Measurements from ENCODE around the gene SSH2.

Gene SSH2

GRCh38 chr17:29892201-29892600 is 37.8 kb downstream of the SSH2 start:
- H3K27ac ChIP-seq, result no peak overlapping the region
- no peak for TF ChIP-seq CTCF (IDR thresholded peaks at IDR 0.05; ENCODE audit: low read depth, low read length)
- no peaks in the 10 kb centered on the region; the same call in 1 of the 2 replicates for H3K36me3 ChIP-seq
- no peak overlapping the region for H3K4me3 ChIP-seq (ENCODE audit: low read depth, low read length)
- no peak for DNase-seq
- no peaks in the 10 kb centered on the region for H3K27me3 ChIP-seq (ENCODE audit: insufficient read depth, low read depth, severe bottlenecking)
- H3K9me3 ChIP-seq (ENCODE audit: severe bottlenecking), result no peaks in the 10 kb centered on the region

GRCh38 chr17:29891131-29891530 is 38.9 kb downstream of the SSH2 start:
- Histone ChIP-seq H3K4me3 (ENCODE audit: low read depth, low read length) (no peak overlapping the region), H3K27me3 (ENCODE audit: insufficient read depth, low read depth, severe bottlenecking) (no peaks in the 10 kb centered on the region), H3K36me3 (no peaks in the 10 kb centered on the region; the same call in 1 of the 2 replicates), H3K27ac (no peak overlapping the region), H3K9me3 (ENCODE audit: severe bottlenecking) (no peaks in the 10 kb centered on the region)
- no peak for TF ChIP-seq CTCF (IDR thresholded peaks at IDR 0.05; ENCODE audit: low read depth, low read length)
- no peak for DNase-seq

- DNase-seq, result no peak
- no peaks in the 10 kb centered on the region for H3K9me3 ChIP-seq (ENCODE audit: severe bottlenecking)
- no peak overlapping the region for H3K27ac ChIP-seq
Observed at GRCh38 chr17:29885031-29885640, 44.9 kb downstream of the SSH2 start.

GRCh38 chr17:29883497-29883896 is 46.5 kb downstream of the SSH2 start:
- no peak overlapping the region for H3K4me3 ChIP-seq (ENCODE audit: low read depth, low read length)
- H3K36me3 ChIP-seq, result no peaks in the 10 kb centered on the region
- H3K27ac ChIP-seq, result no peak overlapping the region
- no peaks in the 10 kb centered on the region for H3K9me3 ChIP-seq (ENCODE audit: severe bottlenecking)
- no peak for DNase-seq
- no peaks in the 10 kb centered on the region for H3K27me3 ChIP-seq (ENCODE audit: insufficient read depth, low read depth, severe bottlenecking)
- TF ChIP-seq CTCF (IDR thresholded peaks at IDR 0.05; ENCODE audit: low read depth, low read length), result no peak

More at GRCh38 chr17:29885031-29885640, 44.9 kb downstream of the SSH2 start:
- H3K4me3 ChIP-seq (ENCODE audit: low read depth, low read length), result no peak overlapping the region
- no peak for TF ChIP-seq CTCF (IDR thresholded peaks at IDR 0.05; ENCODE audit: low read depth, low read length)
- H3K36me3 ChIP-seq, result no peaks in the 10 kb centered on the region
- no peaks in the 10 kb centered on the region for H3K27me3 ChIP-seq (ENCODE audit: insufficient read depth, low read depth, severe bottlenecking)

- no peak for DNase-seq
- Histone ChIP-seq H3K9me3 (ENCODE audit: severe bottlenecking) (no peaks in the 10 kb centered on the region), H3K27ac (no peak overlapping the region), H3K27me3 (ENCODE audit: insufficient read depth, low read depth, severe bottlenecking) (no peaks in the 10 kb centered on the region), H3K4me3 (ENCODE audit: low read depth, low read length) (no peak overlapping the region), H3K36me3 (no peaks in the 10 kb centered on the region)
- no peak for TF ChIP-seq CTCF (IDR thresholded peaks at IDR 0.05; ENCODE audit: low read depth, low read length)
Observed at GRCh38 chr17:29881256-29881655, 48.8 kb downstream of the SSH2 start.

- TF ChIP-seq CTCF (IDR thresholded peaks at IDR 0.05; ENCODE audit: low read depth, low read length), result no peak
- Histone ChIP-seq H3K4me3 (ENCODE audit: low read depth, low read length) (no peak overlapping the region), H3K9me3 (ENCODE audit: severe bottlenecking) (no peaks in the 10 kb centered on the region), H3K27me3 (ENCODE audit: insufficient read depth, low read depth, severe bottlenecking) (no peaks in the 10 kb centered on the region), H3K36me3 (no peaks in the 10 kb centered on the region), H3K27ac (no peak overlapping the region)
- no peak for DNase-seq
Observed at GRCh38 chr17:29880031-29880430, 50.0 kb downstream of the SSH2 start.

Data from WERI-Rb-1 (cell line).